Activated CD4-positive, CD25-positive, alpha-beta regulatory T cell treated with anti-CD3 and anti-CD28 coated beads, Interleukin-2, amount 50 U/mL, for 24 hours (primary cell): Measurements from ENCODE around the gene TNFRSF21.

Experiments
- ATAC-seq, 2 donors: fragments of 150-1000 bp; cut with Tn5 transposase; one replicate each; pipeline ENCODE4 v1.10.0; 2021; ENCODE audit warnings: mild to moderate bottlenecking in 1 of 2, moderate library complexity in 1 of 2

TNFRSF21 gene

GRCh38 chr6:47203938-47204611 lies 105.6 kb downstream of the TNFRSF21 start:
- no peak for ATAC-seq

GRCh38 chr6:47203266-47203937 lies 106.3 kb downstream of the TNFRSF21 start:
- no peak for ATAC-seq

GRCh38 chr6:47202644-47203205 lies 107.0 kb downstream of the TNFRSF21 start:
- ATAC-seq = no peak

GRCh38 chr6:47200536-47201334 lies 109.0 kb downstream of the TNFRSF21 start:
- ATAC-seq = no peak

- ATAC-seq = no peak
These were observed 111.7 kb downstream of the TNFRSF21 start for GRCh38 chr6:47197682-47198640.

GRCh38 chr6:47196113-47196512 lies 113.6 kb downstream of the TNFRSF21 start:
- ATAC-seq = no peak

- ATAC-seq = no peak
These were observed 114.6 kb downstream of the TNFRSF21 start for GRCh38 chr6:47195011-47195650.

GRCh38 chr6:47188588-47189021 lies 121.1 kb downstream of the TNFRSF21 start:
- no peak for ATAC-seq

GRCh38 chr6:47187893-47188587 lies 121.7 kb downstream of the TNFRSF21 start:
- no peak for ATAC-seq

- ATAC-seq = no peak
These were observed 122.6 kb downstream of the TNFRSF21 start for GRCh38 chr6:47187113-47187512.

GRCh38 chr6:47182291-47182957 lies 127.3 kb downstream of the TNFRSF21 start:
- no peak for ATAC-seq

- no peak for ATAC-seq
These were observed 128.0 kb downstream of the TNFRSF21 start for GRCh38 chr6:47181681-47182080.
